Stimulated activated CD4-positive, alpha-beta T cell treated with anti-CD3 and anti-CD28 coated beads, TNF-alpha, amount 100 ng/mL, for 48 hours (primary cell): ENCODE results near the gene C2CD2.

Experiments
- DNase-seq, 3 donors: peaks; one replicate each; pipeline ENCODE4 v3.0.0-alpha.2; 2020; ENCODE audit warnings: low read depth in 3 of 3

The C2CD2 gene

DNA sequence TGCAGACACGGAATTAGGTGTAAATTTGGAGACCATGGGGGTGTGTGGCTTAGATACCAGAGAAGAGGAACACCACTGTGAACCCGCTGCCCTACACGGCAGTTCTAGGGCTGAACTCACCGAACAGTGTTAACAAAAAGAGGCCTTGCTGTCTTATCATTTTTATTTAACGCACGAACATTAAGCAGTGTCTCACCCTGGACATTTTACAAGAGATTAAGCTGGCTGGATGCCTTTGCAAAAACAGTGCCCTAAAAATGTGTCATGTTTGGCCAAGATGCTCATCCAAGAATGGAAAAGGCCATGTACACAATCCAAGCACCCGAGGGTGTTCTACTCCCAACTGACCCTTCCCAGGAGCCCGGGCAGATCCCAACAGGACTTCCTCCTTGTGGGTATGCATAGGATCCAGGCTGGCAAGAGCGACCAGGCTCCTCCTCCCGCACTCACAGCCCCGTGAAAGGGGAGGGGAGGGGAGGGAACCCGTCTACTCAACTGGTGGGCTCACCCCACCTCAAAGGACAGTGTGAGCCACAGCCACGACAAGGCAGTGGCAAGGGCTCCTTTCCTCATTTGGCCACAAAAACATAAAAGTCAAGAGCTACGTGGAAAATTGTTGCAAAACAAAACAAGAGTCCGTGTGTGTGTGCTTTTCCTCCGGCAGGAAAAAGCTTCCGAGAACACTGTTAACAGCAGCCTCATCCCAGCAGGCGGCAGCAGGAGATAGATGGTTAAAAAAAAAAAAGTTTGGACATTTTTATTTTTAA, 20.3 kb downstream of the C2CD2 start:
- no peak for DNase-seq

DNA sequence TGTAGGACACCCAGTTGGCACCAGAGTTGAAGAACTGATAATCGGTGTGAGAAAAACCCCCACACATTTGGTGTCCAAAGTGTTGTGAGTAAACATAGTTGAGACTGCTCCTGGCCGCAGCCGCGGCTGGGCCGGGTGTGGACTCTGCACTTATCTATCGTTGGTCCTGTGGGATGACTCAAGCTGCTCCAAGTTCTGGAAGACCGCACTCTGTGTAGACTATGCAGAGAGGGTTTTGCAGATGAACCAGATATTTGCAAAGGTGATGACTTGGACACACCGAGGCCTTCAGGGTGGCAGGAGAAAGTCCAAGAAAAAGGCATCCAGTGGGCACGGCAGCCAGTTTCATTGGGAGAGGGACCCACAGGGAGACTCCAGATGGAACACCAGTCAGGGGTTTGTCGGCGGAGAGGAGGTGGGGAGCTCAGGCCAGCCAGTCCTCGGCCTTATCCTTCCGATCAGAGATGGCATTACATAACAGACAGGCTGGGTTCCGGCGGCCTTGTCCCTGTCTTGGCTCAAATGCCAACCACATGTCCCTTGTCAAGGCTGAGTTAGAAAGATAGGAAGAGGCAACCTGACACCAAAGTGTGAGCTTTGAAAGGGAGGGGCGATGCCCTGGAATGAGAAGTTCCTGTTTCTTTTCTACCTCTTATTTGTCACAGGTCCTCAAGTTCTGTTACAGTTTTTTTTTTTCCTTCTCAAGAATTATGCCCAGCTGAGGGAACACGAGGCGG, 21.1 kb downstream of the C2CD2 start:
- DNase-seq = no peak

DNA sequence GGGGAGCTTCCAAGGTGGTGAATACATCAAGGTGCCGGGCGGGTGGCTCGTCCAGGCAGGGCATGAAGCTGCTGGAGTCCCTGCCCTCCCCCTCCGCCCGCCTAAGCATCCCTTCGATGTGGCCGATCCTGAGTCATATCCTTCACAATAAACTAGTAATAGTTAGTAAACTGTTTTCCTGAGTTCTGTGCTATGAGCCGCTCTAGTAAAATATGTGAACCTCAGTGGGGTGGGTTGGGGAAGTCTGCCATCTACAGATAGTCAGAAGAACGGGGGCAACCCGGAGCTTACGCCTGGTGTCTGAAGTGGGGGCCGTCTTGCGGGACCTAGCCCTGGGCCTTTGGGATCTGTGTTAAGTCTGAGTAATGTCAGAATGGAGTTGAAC, 21.6 kb downstream of the C2CD2 start:
- DNase-seq = no peak

DNA sequence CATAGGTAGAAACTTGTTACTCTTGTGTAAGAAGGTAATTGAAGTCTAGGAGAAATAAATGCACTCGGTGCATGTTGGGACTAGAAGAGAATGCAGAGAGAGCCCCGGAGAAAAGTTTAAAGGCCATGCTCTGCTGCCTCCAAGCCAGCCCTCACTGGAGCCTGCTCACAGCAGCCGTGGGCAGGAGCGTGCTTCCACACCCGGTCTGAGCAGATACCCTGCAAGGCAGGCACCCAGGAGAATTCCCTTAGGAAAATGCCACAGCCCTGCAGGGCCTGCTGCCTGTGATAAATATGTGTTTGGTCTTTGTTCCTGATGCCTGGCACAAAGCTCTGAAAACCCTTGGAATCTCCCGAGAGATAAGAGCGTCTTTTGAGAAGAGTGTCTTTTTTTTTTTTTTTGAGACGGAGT, 22.8 kb downstream of the C2CD2 start:
- DNase-seq = no peak

DNA sequence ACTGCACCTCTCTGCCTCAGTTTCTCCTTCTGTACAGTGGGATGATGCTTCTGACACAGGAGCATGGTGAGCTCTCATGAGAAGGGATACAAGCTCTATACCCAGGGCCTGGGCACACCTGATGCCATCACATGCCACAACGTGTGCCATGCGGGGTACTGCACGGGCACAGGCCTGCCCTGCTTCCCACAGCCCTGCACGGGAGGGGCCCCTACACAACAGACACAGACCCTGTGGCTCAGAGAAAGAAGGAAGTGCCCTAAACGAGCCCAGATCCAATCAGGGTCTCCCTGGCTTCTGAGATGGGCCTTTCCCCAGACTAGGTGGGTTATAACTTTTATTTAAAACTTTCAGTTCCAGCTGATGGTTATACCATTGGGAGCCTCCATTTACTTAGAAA, 24.6 kb downstream of the C2CD2 start:
- no peak for DNase-seq

DNA sequence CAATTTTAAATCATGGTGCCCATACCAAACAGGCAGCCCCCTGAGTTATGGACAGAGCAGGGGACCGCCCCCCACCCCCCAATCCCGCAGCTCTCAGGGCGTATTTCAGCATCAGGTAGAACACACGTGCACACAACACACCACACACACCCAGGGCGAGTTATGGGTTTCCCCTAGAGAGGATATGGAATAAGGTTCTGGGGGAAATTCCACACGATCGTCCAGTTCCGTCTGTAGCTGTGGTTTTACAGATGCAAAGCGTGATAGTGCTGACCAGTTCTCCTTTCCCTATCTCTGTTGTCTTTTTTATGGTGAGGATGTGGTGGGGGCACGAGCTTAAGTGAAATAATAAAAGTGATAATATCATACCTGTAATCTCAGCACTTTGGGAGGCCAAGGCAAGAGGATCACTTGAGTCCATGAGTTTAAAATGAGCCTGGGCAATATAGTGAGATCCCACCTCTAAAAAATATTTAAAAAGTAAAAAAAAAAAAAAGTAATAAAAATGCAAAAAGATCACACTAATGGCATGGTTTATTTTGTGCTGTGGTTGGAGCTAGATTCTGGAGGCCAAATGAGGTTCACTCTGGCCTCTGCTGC, 25.1 kb downstream of the C2CD2 start:
- no peak for DNase-seq

DNA sequence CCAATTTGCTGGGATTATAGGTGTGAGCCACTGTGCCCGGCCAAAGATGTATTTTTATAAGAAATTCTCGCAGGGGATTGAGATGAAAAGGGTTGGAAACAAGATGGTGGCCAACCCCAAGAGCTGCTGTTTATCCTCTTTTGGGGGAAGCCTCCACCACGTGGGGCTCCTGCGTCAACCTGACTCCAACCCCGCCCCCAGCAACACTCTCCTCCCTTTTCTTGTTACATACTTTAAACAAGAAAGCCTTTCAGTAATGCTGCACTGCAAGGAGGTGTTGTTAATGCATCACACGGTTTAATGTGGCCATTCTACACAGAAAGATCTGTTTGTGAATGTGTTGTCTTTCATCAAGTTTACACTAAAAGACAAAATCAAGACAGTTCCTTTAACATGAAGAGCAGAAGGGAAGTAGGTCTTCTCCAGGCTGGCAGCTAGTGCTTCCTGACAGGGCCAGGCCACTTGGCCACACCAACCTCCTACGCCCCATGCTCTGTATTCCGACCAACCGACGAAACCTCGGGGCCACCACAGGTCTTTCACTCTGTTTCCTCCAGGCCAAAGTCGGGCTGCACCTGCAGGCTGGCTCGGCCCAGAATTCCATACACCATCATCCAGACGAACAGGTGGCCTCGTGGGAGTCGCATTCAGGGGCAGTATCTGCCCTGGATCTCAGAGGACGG, 25.9 kb downstream of the C2CD2 start:
- no peak for DNase-seq

DNA sequence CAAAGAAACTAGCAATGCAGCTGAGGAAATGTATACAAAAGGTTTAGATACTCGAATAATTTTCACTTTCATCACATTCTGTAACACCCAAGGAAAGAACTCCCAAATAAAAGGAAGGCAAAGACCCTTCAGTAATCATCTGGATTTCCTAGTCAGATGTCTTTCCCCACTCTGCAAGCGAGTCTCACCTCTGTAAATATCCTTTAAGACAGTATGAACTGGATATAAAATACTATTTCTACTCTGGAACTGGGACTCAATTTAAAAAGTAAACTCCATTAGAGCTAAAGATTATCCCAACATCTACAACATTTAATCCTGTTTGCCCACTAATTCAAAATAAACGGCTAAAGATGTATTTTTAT, 27.0 kb downstream of the C2CD2 start:
- no peak for DNase-seq

DNA sequence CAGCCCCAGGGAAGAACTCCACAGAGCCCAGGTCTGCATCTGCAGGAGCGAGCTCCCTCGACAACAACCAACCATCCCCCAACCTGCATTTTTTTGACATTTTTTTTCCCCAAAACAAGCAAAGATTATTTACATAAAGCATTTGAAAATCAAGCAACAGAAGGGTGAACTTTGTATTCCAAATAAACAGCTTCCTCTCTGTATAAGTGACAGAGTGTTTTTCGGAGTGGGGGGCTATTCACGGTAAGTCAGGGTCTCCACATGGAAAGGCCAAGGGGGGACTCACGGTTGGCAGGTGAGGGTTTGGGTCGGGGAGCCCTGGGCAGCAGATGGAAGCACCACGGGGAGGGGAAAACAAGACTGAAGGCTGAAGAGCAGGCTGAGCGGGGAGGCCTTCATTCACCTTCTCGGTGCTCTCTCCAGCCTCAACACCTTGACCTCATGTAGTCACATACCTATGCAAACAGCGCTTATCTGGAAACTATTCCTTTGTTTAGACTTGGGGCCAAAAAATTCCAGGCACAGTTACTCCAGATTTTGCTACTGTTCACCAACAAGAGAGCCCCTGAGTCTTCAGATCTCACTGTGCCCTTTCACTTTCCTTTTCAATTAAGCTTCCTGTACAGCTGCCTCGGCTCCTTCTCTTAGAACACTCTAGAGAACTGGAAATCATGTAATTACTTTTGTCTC, 27.6 kb downstream of the C2CD2 start:
- DNase-seq = no peak

DNA sequence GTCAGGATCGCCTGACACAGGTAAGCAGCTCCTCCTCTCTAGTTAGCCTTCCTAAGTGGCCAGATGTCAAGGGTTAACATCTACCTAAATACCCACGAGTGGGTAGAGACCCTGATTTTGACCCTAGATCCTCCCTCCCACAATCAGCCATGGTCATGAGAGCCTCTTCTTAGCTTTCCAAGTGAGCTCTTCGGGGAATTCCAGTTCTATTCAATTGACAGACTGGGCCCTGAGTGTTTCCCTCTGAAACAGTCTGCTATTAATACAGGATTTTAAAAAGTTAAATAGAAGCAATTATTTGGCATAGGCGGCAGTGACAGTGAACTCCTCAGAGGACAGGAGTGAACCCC, 28.1 kb downstream of the C2CD2 start:
- DNase-seq = no peak

DNA sequence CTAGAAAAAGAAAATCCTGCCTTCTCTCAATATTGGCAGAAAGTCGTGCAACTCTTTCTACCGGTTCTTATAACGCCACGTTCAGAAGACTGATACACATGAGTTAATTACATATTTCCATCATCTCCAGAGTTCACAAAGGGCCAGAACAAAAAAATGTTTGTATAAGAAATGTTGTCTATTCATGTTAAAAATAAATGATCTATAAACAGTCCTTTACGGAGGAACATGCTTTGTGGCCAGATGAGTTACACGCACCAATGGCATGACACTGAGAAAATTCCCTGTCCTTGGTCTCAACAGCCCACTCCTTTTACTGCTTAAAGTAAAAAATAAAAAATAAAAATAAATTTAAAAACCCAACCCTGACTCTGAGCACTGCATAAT, 29.5 kb downstream of the C2CD2 start:
- DNase-seq = no peak

DNA sequence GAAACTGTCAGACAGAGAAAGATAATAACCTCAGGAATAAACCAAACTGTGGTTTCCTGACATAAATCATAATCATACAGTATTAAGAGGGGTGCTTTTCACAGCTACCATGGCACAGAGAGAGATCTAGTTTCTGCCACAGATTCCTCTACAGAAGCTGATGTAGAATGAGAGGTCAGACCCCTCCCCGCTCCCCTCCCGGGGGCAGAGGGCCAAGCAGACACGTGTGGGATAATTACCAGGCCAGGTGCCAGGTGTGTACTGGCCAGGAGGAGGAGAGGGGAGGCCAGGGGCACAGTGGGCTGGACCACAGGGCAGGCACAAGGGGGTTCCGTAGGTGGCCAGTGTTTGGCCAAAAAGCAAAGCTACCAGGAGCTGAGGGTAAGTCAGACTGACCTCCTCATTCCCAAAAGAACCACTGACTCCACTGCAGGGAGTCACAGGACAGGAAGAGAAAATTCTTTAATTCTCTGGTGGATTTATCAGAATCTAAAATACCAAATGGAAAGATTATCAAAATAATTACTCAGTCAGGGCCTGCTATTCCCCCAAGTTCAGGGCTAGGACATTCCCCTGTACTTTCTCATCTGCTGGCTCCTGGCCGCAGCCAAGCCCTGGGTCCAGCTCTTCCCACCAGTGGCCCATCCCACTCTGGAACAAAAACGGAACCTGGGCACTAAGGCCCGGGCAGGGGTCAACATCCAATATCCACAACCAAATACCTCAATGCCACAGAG, 30.0 kb downstream of the C2CD2 start:
- DNase-seq = no peak

DNA sequence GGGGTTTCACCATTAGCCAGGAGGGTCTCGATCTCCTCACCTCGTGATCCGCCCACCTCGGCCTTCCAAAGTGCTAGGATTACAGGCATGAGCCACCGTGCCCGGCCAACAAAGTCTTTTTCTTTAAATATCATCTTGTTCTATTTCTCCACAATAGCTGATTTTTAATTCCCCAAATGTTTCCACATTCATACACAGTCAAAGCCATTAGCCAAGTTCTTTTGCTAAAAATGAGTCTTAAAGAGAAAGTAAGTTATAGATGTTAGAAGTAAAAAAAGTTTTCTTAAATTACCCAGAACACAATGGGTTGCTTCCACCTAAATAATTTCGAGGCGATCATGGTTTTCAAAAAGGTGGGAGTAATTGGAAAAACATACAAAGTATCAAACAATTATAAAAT, 30.6 kb downstream of the C2CD2 start:
- DNase-seq = no peak

DNA sequence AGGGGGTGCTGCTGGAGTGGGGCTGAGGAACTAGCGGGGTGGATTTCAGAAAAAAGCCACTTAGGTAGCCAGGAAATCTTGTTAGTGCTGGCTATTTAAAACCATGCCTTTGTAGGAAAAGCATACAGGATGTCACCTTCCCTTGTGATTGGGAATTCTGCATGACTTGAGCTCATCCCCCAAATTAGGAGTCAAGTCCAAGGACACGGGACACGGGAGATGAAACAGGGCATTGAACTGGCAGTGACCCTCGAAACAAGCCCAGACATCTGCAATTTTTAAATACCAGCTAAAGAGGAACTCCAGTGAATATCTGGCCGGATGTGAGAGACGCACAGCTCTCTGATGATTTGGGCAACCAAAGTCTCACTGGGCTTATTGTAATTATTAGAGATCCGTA, 32.8 kb downstream of the C2CD2 start:
- no peak for DNase-seq

DNA sequence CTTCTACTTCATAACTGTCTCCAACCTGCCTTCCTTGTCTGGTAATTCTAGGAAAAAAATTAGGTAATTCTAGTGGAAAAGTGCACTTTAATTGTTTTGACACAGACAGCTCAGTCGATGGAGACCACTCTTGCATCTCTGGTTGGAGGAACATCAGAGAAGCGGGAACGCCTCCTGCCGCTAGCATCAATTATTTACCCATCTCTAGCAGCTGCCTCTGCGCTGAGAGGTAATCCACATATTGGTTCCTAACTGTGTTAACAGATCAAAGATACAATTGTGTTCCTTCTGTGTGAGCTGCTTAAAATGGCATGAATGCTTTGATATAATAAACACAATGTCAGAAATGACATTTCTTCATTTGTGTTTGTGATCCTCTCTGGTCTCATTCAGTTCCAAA, 33.3 kb downstream of the C2CD2 start:
- DNase-seq = no peak

DNA sequence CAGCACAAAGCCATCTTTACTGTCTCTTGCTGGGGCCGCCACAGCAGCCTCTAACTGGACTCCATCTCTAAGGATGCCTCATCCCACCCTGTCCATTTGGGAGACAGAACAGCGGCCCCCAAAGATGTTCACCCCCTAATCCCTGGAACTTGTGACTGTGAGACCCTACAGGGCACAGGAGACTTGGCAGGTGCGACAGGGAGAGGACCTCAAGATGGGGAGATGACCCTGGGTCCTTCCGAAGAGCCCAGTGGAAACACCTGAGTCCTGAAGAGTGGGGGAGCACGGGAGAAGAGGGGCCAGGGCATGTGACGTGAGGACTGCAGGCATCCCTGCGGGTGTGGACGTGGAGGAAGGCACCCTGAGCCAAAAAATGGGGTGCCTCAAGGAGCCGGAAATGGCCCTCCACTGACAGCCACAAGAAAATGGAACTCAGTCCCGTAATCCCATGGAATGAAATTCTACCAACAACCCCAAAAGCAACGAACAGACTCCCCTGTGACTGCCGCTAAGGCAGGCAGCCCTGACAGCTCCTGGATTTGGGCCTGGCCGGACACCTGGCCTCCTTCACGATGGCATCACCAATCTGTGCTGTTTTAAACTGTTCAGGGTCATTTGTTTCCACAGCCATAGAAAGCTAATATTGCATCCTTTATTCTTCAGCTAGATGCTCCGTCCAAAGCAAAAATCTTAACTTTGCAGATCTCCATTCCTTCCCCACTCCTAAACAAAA, 34.0 kb downstream of the C2CD2 start:
- DNase-seq = no peak

DNA sequence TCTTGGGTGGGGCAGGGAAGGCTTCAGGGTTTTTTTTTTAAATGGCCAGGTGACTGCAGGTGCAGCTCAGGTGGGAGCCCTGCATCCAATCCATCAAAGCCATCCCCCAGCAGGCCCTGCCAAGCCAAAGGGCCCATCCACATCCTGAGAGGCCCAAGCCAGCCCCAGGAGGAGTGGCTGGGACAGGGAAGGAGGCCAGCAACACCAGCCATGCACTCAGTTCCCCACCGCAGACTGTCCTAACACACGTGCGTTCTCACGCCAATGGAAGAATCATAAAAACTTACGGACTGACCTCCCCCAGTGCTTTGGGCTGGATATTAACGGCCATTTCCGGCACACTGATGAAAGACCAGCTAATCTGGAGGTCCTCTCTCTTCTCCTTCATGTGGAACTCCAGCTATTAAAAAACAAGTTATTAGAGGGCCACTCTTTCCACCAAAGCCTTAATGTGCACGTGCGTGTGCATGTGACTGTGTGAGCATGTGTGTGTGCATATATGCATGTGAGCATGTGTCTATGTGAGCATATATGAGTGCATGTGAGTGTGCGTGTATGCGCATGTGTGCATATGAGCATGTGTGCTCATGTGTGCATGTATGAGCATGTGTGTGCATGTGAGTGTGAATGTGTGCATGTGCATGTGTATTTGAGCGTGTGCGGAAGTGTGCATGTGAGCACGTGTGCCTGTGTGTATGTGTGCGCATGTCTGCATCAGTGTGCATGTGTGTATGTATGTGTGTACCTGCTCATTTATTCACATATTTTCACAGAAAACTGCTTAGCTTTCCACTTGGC, 35.1 kb downstream of the C2CD2 start:
- DNase-seq = no peak

DNA sequence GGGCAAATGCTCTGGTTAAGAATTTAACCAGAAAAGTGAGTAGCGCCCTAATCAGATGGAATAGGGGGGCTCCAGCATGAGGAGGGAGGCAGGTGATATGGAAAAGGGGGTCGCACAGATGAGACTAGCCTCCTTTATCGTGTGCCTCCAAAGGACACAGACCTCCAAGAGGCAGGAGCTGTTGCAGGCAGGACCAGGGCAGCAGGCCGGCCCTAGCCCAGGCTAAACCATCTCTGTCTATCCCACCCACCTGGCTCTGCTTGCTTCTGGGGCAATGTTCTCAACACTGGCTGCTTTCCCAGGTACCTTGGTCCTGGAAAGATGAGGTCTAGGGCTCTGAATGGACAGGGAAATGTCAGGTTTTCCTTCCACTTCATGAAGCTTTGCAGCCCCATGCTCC, 36.3 kb downstream of the C2CD2 start:
- no peak for DNase-seq

DNA sequence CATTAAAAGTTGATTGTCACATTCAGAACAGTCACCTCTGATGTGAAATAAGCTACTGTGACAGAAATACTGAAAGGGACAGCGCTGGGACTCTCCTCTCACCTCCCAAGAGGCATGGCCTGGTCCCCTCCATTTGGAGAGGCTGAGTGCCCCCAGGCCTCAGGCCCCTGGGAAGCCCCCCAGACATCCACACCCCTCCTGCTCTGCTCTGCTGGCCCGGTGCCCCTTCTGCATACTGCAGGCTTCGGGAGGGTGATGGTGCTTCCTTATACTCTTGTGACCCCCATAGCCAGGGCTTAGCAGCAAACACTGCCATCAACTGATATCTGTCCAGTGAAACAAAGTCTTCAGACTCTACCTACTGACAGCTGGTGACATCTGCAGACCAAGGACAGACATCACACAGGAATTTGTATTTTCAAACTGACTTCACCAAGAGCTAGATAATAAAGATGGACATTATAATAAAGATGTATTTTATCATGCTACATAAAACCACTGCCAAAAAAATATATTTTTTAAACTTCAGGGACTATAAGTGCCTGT, 36.9 kb downstream of the C2CD2 start:
- DNase-seq = no peak

DNA sequence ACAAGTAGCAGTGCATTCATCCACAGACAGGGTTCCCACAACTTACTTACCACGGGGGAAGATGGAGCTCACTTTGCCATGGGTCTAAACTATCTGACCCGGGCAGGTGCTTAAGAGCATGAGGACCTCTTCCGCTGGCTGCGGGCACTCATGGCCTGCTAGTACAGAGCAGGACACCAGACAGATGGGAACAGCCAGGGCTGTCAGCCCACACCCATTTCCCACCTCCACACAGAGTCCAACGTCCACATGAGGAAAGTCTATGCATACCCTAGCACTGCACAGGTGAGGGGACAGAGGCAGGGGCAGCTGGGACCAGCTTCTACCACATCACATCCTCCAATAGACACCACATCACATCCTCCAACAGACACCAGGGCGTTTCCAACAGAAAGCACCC, 38.9 kb downstream of the C2CD2 start:
- DNase-seq = no peak
